Caco-2 (cell line): ENCODE data around the gene NCAM2. TPM values are rescaled to one million over a fixed set of nuclear protein-coding genes. Genes with fewer than 3 reads are reported as not detected.

ENCODE experiments used
- BruUV-seq: library from RNA; stranded (reverse); fragments of 400-500 nt; replicated peaks from 2 replicates; lab custom pipeline; 2021; lab: Mats Ljungman, UMichigan
- CTCF ChIA-PET: fragments of 300-600 bp; sonication (Branson Sonifier 250); formaldehyde crosslinking; loops from one replicate; lab custom pipeline; 2022; ENCODE audit warnings: antibody characterized with exemption; lab: Charles Lee
- POLR2A ChIA-PET: fragments of 300-600 bp; sonication (Branson Sonifier 250); formaldehyde crosslinking; loops from one replicate; lab custom pipeline; 2022; ENCODE audit warnings: antibody characterized with exemption; lab: Charles Lee
- DNase-seq, 2 experiments: peaks; one replicate each; pipeline versions ENCODE4 v3.0.0 to v3.0.0-alpha.2; 2020 to 2022
- H3K27me3 ChIP-seq: replicated peaks from 2 replicates; pipeline ENCODE4 v1.6.0; 2011; ENCODE audit warnings: low read length; ENCODE audit not compliant: control insufficient read depth, insufficient read depth
- H3K36me3 ChIP-seq: 2 replicates; pipeline ENCODE4 v1.5.1; 2011; ENCODE audit warnings: low read length; ENCODE audit not compliant: control insufficient read depth, insufficient read depth
- H3K4me1 ChIP-seq: fragments of 250-450 bp; sonication (Bioruptor Pico); 2 replicates; pipeline ENCODE4 v1.5.1; 2020; ENCODE audit warnings: mild to moderate bottlenecking
- H3K4me3 ChIP-seq: 2 replicates; pipeline ENCODE4 v1.5.1; 2011; ENCODE audit warnings: low read depth, mild to moderate bottlenecking, control low read depth, low read length
- H3K9me3 ChIP-seq: fragments of 250-450 bp; sonication (Bioruptor Pico); 2 replicates; pipeline ENCODE4 v1.5.1; 2020; ENCODE audit warnings: mild to moderate bottlenecking, moderate library complexity
- H3K27ac Mint-ChIP-seq: one replicate; pipeline ENCODE4 v1.8.0; 2022; ENCODE audit warnings: mixed read lengths; ENCODE audit not compliant: unreplicated experiment
- H3K27me3 Mint-ChIP-seq: one replicate; pipeline ENCODE4 v1.8.0; 2022; ENCODE audit warnings: mixed read lengths; ENCODE audit not compliant: insufficient read depth, unreplicated experiment
- H3K36me3 Mint-ChIP-seq: one replicate; pipeline ENCODE4 v1.8.0; 2022; ENCODE audit warnings: mild to moderate bottlenecking, mixed read lengths; ENCODE audit not compliant: insufficient read depth, unreplicated experiment
- H3K4me1 Mint-ChIP-seq: one replicate; pipeline ENCODE4 v1.8.0; 2022; ENCODE audit warnings: low read depth, mixed read lengths; ENCODE audit not compliant: unreplicated experiment
- H3K4me3 Mint-ChIP-seq: one replicate; pipeline ENCODE4 v1.8.0; 2022; ENCODE audit warnings: mild to moderate bottlenecking, moderate library complexity, mixed read lengths; ENCODE audit not compliant: unreplicated experiment
- H3K9me3 Mint-ChIP-seq: one replicate; pipeline ENCODE4 v1.8.0; 2022; ENCODE audit warnings: mixed read lengths; ENCODE audit not compliant: unreplicated experiment
- intact Hi-C: fragments of 100-400 bp; cut with micrococcal nuclease; formaldehyde crosslinking; loops from one replicate; pipeline ENCODE4 v1.10.0; 2022; ENCODE audit not compliant: unreplicated experiment
- total RNA-seq: library from RNA; stranded (reverse); gene quantifications from 2 replicates; pipeline ENCODE4 v1.2.3, GENCODE V29; 2022
- TF ChIP-seq, protein P1 (sequence below), 2 experiments: fragments of 200-600 bp in 1 of 2; IDR thresholded peaks; 1 replicate in 1 of 2; 2 replicates in 1 of 2; pipeline versions ENCODE4 v1.5.1 to v1.8.0; 2011 to 2022; ENCODE audit warnings: antibody characterized with exemption in 1 of 2, control low read depth in 1 of 2, inconsistent platforms in 1 of 2, low read depth in 1 of 2, low read length in 1 of 2, mild to moderate bottlenecking in 1 of 2, moderate library complexity in 1 of 2; ENCODE audit not compliant: insufficient read depth in 1 of 2, severe bottlenecking in 1 of 2, unreplicated experiment in 1 of 2

Gene NCAM2
- total RNA-seq, 1 experiment from 2014 or later = not detected

GRCh38 chr21:21175798-21176334, 177.7 kb downstream of the NCAM2 start:
- CTCF ChIA-PET = no interaction called here
- no peaks in the 10 kb centered on the region for H3K4me1 ChIP-seq
- no peak overlapping the region for H3K4me3 Mint-ChIP-seq
- DNase-seq = no peak
- H3K4me3 ChIP-seq = no peak overlapping the region
- no peak overlapping the region for H3K27ac Mint-ChIP-seq
- intact Hi-C loops = no loop called here
- H3K27me3 Mint-ChIP-seq = peaks cover 2% of the 10 kb centered on the region
- H3K4me1 Mint-ChIP-seq = no peaks in the 10 kb centered on the region
- TF ChIP-seq, protein P1, sequence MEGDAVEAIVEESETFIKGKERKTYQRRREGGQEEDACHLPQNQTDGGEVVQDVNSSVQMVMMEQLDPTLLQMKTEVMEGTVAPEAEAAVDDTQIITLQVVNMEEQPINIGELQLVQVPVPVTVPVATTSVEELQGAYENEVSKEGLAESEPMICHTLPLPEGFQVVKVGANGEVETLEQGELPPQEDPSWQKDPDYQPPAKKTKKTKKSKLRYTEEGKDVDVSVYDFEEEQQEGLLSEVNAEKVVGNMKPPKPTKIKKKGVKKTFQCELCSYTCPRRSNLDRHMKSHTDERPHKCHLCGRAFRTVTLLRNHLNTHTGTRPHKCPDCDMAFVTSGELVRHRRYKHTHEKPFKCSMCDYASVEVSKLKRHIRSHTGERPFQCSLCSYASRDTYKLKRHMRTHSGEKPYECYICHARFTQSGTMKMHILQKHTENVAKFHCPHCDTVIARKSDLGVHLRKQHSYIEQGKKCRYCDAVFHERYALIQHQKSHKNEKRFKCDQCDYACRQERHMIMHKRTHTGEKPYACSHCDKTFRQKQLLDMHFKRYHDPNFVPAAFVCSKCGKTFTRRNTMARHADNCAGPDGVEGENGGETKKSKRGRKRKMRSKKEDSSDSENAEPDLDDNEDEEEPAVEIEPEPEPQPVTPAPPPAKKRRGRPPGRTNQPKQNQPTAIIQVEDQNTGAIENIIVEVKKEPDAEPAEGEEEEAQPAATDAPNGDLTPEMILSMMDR (IDR thresholded peaks at IDR 0.05; ENCODE audit: insufficient read depth in 1 of 2, low read depth in 1 of 2, low read length in 1 of 2, severe bottlenecking in 1 of 2, unreplicated experiment in 1 of 2) = no peak
- no peaks in the 10 kb centered on the region for H3K9me3 Mint-ChIP-seq
- H3K27me3 ChIP-seq = no peaks in the 10 kb centered on the region
- no peaks in the 10 kb centered on the region for H3K9me3 ChIP-seq
- POLR2A ChIA-PET = no interaction called here
- H3K36me3 Mint-ChIP-seq = no peaks in the 10 kb centered on the region
- BruUV-seq = no TSS peak
- H3K36me3 ChIP-seq = no peaks in the 10 kb centered on the region

DNA sequence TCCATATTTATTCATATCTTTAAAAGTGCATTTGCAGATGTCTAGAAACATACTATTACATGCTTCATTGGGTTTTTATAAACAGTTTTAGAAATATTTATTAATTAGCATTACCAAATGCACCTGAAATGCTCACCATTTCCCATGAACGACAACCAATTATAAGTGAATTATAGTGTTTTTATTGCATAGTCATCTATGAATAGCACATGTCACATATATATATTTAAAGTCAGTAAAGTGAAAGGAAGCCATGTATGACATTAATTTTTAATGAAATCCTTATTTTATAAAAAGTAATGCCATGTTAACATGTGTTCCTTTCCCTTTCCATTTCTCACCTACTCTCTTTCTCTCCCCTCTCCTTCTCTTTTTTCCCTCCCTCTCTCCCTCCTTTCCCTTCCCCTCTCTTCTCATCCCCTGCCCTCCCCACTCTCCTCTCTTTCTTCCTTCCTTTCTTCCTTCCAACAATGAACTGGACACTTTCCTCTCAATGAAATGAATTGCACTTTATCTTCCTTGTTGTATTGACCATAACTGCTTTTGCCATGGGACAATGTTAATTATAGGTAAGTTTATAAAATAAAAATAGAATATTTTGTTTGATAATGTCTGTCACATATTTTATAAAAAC, 179.3 kb downstream of the NCAM2 start:
- ChIA-PET CTCF (no interaction called here), POLR2A (no interaction called here)
- H3K36me3 Mint-ChIP-seq = no peaks in the 10 kb centered on the region
- H3K4me1 ChIP-seq = no peaks in the 10 kb centered on the region
- H3K27me3 Mint-ChIP-seq = peaks cover 2% of the 10 kb centered on the region
- no peaks in the 10 kb centered on the region for H3K9me3 ChIP-seq
- no peaks in the 10 kb centered on the region for H3K36me3 ChIP-seq
- no peak overlapping the region for H3K4me3 ChIP-seq
- no peak overlapping the region for H3K27ac Mint-ChIP-seq
- intact Hi-C loops = no loop called here
- TF ChIP-seq, protein P1 (IDR thresholded peaks at IDR 0.05; ENCODE audit: insufficient read depth in 1 of 2, low read depth in 1 of 2, low read length in 1 of 2, severe bottlenecking in 1 of 2, unreplicated experiment in 1 of 2) = no peak
- no peak for DNase-seq
- H3K27me3 ChIP-seq = no peaks in the 10 kb centered on the region
- no peaks in the 10 kb centered on the region for H3K4me1 Mint-ChIP-seq
- BruUV-seq = no TSS peak
- no peak overlapping the region for H3K4me3 Mint-ChIP-seq
- H3K9me3 Mint-ChIP-seq = no peaks in the 10 kb centered on the region

- POLR2A ChIA-PET = no interaction called here
Observed at GRCh38 chr21:21179619-21180298, 181.6 kb downstream of the NCAM2 start.

More at GRCh38 chr21:21179619-21180298, 181.6 kb downstream of the NCAM2 start:
- Mint-ChIP-seq H3K27ac (no peak overlapping the region), H3K36me3 (no peaks in the 10 kb centered on the region), H3K9me3 (no peaks in the 10 kb centered on the region), H3K4me3 (no peak overlapping the region), H3K27me3 (peaks cover 2% of the 10 kb centered on the region), H3K4me1 (no peaks in the 10 kb centered on the region)
- H3K9me3 ChIP-seq = no peaks in the 10 kb centered on the region
- H3K36me3 ChIP-seq = no peaks in the 10 kb centered on the region
- CTCF ChIA-PET = no interaction called here
- TF ChIP-seq, protein P1 (IDR thresholded peaks at IDR 0.05; ENCODE audit: insufficient read depth in 1 of 2, low read depth in 1 of 2, low read length in 1 of 2, severe bottlenecking in 1 of 2, unreplicated experiment in 1 of 2) = no peak
- BruUV-seq = no TSS peak
- no peaks in the 10 kb centered on the region for H3K4me1 ChIP-seq
- intact Hi-C loops = no loop called here
- no peak for DNase-seq
- no peak overlapping the region for H3K4me3 ChIP-seq
- no peaks in the 10 kb centered on the region for H3K27me3 ChIP-seq
